IMR-90 (cell line): ENCODE data around the gene ELMO1. TPM values are rescaled to one million over a fixed set of nuclear protein-coding genes. Genes with fewer than 3 reads are reported as not detected.

Experiments used
- ATAC-seq: fragments of 200-7000 bp; cut with Tn5 transposase; 2 replicates; pipeline ENCODE4 v1.9.1; 2020; ENCODE audit warnings: low read depth, mild to moderate bottlenecking, moderate library complexity
- BruUV-seq: library from RNA; stranded (reverse); fragments of 400-500 nt; replicated peaks from 2 replicates; lab custom pipeline; 2021; lab: Mats Ljungman, UMichigan
- CTCF ChIA-PET: fragments of 300-600 bp; formaldehyde crosslinking; extraction: SDS; loops from one replicate; lab custom pipeline; 2021; ENCODE audit warnings: antibody characterized with exemption; lab: Yijun Ruan, JAX
- POLR2A ChIA-PET: fragments of 300-600 bp; sonication (Branson Sonifier 250); formaldehyde crosslinking; loops from one replicate; lab custom pipeline; 2022; ENCODE audit warnings: antibody characterized with exemption; ENCODE audit not compliant: unreplicated experiment; lab: Charles Lee
- DNase-seq: peaks from one replicate; pipeline ENCODE4 v3.0.0; 2013
- H2AFZ ChIP-seq: replicated peaks from 2 replicates; pipeline ENCODE3; 2013; ENCODE audit warnings: low read length, mild to moderate bottlenecking; ENCODE audit not compliant: poor library complexity
- H2AK5ac ChIP-seq: 2 replicates; pipeline ENCODE4 v1.6.1; 2013; ENCODE audit warnings: low read depth, low read length, inconsistent platforms
- H2AK9ac ChIP-seq: replicated peaks from 2 replicates; pipeline ENCODE3; 2013; ENCODE audit warnings: mild to moderate bottlenecking, low read depth, low read length, moderate library complexity; ENCODE audit not compliant: poor library complexity
- H2BK120ac ChIP-seq: 2 replicates; pipeline ENCODE4 v1.6.1; 2013; ENCODE audit warnings: low read depth, low read length, inconsistent platforms
- H2BK15ac ChIP-seq: 3 replicates; pipeline ENCODE4 v1.6.1; 2013; ENCODE audit warnings: low read depth, low read length, inconsistent platforms
- H2BK20ac ChIP-seq: 2 replicates; pipeline ENCODE4 v1.6.1; 2013; ENCODE audit warnings: low read depth, mild to moderate bottlenecking, inconsistent platforms, low read length, moderate library complexity
- H2BK5ac ChIP-seq: 2 replicates; pipeline ENCODE4 v1.6.1; 2013; ENCODE audit warnings: mild to moderate bottlenecking, low read depth, low read length, inconsistent platforms; ENCODE audit not compliant: poor library complexity, severe bottlenecking
- H3K14ac ChIP-seq: replicated peaks from 2 replicates; pipeline ENCODE4 v1.6.1; 2013; ENCODE audit warnings: low read depth, low read length, inconsistent platforms
- H3K18ac ChIP-seq: 2 replicates; pipeline ENCODE4 v1.6.1; 2013; ENCODE audit warnings: low read depth, low read length, control low read depth
- H3K23ac ChIP-seq: 2 replicates; pipeline ENCODE4 v1.6.1; 2013; ENCODE audit warnings: low read depth, low read length, inconsistent platforms
- H3K27ac ChIP-seq: 2 replicates; pipeline ENCODE4 v1.5.1; 2013; ENCODE audit warnings: mild to moderate bottlenecking, control low read depth, low read length; ENCODE audit not compliant: insufficient read depth
- H3K27me3 ChIP-seq: 2 replicates; pipeline ENCODE4 v1.6.1; 2013; ENCODE audit warnings: low read length; ENCODE audit not compliant: control insufficient read depth, insufficient read depth
- H3K36me3 ChIP-seq: 2 replicates; pipeline ENCODE4 v1.6.1; 2013; ENCODE audit warnings: low read length, mixed read lengths; ENCODE audit not compliant: control insufficient read depth, insufficient read depth
- H3K4ac ChIP-seq: 2 replicates; pipeline ENCODE4 v1.6.1; 2013; ENCODE audit warnings: low read depth, low read length, inconsistent platforms
- H3K4me1 ChIP-seq: 2 replicates; pipeline ENCODE4 v1.6.1; 2013; ENCODE audit warnings: low read length, mixed read lengths; ENCODE audit not compliant: control insufficient read depth, insufficient read depth
- H3K4me2 ChIP-seq: 2 replicates; pipeline ENCODE4 v1.6.1; 2013; ENCODE audit warnings: low read depth, mild to moderate bottlenecking, control low read depth, low read length, moderate library complexity
- H3K4me3 ChIP-seq: 2 replicates; pipeline ENCODE4 v1.5.1; 2013; ENCODE audit warnings: low read depth, mild to moderate bottlenecking, control low read depth, low read length, moderate library complexity; ENCODE audit not compliant: insufficient read depth
- H3K56ac ChIP-seq: 2 replicates; pipeline ENCODE4 v1.6.1; 2013; ENCODE audit warnings: low read length, inconsistent platforms; ENCODE audit not compliant: insufficient read depth; ENCODE audit errors: extremely low read depth
- H3K79me1 ChIP-seq, 2 experiments: 2 replicates each; pipeline ENCODE4 v1.6.1; 2013; ENCODE audit warnings: low read length in 2 of 2, inconsistent platforms in 1 of 2, low read depth in 1 of 2
- H3K9ac ChIP-seq: 2 replicates; pipeline ENCODE4 v1.6.1; 2013; ENCODE audit warnings: low read depth, low read length, control low read depth
- H3K9me1 ChIP-seq: 2 replicates; pipeline ENCODE4 v1.6.1; 2013; ENCODE audit warnings: low read length, inconsistent platforms; ENCODE audit not compliant: insufficient read depth
- H3K9me3 ChIP-seq: 2 replicates; pipeline ENCODE4 v1.6.1; 2013; ENCODE audit warnings: low read length; ENCODE audit not compliant: control insufficient read depth, insufficient read depth
- H4K20me1 ChIP-seq: 2 replicates; pipeline ENCODE4 v1.6.1; 2013; ENCODE audit warnings: low read length, inconsistent platforms; ENCODE audit not compliant: insufficient read depth
- H4K5ac ChIP-seq: 2 replicates; pipeline ENCODE4 v1.6.1; 2013; ENCODE audit warnings: mild to moderate bottlenecking, low read depth, low read length, control low read depth
- H4K8ac ChIP-seq, 2 experiments: 2 replicates each; pipeline ENCODE4 v1.6.1; 2013; ENCODE audit warnings: low read depth in 2 of 2, low read length in 2 of 2, control low read depth in 1 of 2, inconsistent platforms in 1 of 2
- H4K91ac ChIP-seq: 2 replicates; pipeline ENCODE4 v1.6.1; 2013; ENCODE audit warnings: low read depth, low read length, inconsistent platforms; ENCODE audit not compliant: insufficient read depth
- SMC3 ChIP-seq: fragments of 150-350 bp; IDR thresholded peaks from 2 replicates; pipeline ENCODE4 v1.6.1; 2016; ENCODE audit warnings: low read depth, mild to moderate bottlenecking, antibody characterized with exemption, low read length, moderate library complexity
- WGBS, 2 experiments: methylation state at CpG; one replicate each; pipeline versions ENCODE4 v1.1.5 to v1.1.7; 2013; ENCODE audit warnings: missing lambda C conversion rate in 2 of 2; ENCODE audit not compliant: insufficient read length in 1 of 2; ENCODE audit errors: extremely low coverage in 2 of 2; 5-methylcytosine and 5-hydroxymethylcytosine counted together
- dilution Hi-C: fragments of 300-500 bp; cut with HindIII; formaldehyde crosslinking; loops from one replicate; pipeline ENCODE4 v1.14.3; 2018; ENCODE audit warnings: low sequenced_read_pairs; ENCODE audit not compliant: unreplicated experiment
- in situ Hi-C: fragments of 300-500 bp; cut with MboI; formaldehyde crosslinking; loops from 3 replicates; pipeline ENCODE4 v1.14.3; 2019; ENCODE audit warnings: low sequenced_read_pairs, inconsistent platforms, mixed read lengths
- intact Hi-C: fragments of 100-400 bp; cut with micrococcal nuclease; formaldehyde crosslinking; loops from 2 replicates; pipeline ENCODE4 v1.10.0; 2022
- polyA plus RNA-seq, 3 experiments: library from polyadenylated mRNA; depleted of rRNA; stranded (reverse); fragments of >200 nt; gene quantifications; 2 replicates each; pipeline ENCODE4 v1.2.3, GENCODE V29; 2012; ENCODE audit warnings: low replicate concordance in 1 of 3
- total RNA-seq: library from RNA; depleted of rRNA; stranded (reverse); fragments of >200 nt; gene quantifications from 2 replicates; pipeline ENCODE4 v1.2.3, GENCODE V29; 2012

Gene ELMO1
- total and polyA plus RNA-seq, 2 of the 4 experiments (the other 2 are of a cell fraction) = 0.03 TPM; not detected in 1

- ATAC-seq = no peak
- Histone ChIP-seq H3K27me3 (no peaks in the 10 kb centered on the region), H2BK15ac (no peak overlapping the region), H3K4me2 (no peak overlapping the region), H3K9me3 (no peaks in the 10 kb centered on the region), H2BK5ac (no peak overlapping the region), H3K79me1 (no peaks in the 10 kb centered on the region), H3K36me3 (no peaks in the 10 kb centered on the region), H3K4me1 (no peaks in the 10 kb centered on the region), H2BK20ac (no peak overlapping the region), H3K27ac (no peak overlapping the region), H4K20me1 (no peaks in the 10 kb centered on the region), H2BK120ac (no peak overlapping the region), H3K14ac (no peak overlapping the region), H4K91ac (no peak overlapping the region), H2AK5ac (no peak overlapping the region), H4K8ac (no peak overlapping the region), H4K5ac (no peak overlapping the region), H3K4ac (no peak overlapping the region), H3K23ac (no peak overlapping the region), H2AFZ (no peak overlapping the region), H3K18ac (no peak overlapping the region), H3K56ac (no peak overlapping the region), H3K9ac (no peak overlapping the region), H2AK9ac (no peak overlapping the region), H3K9me1 (no peaks in the 10 kb centered on the region), H3K4me3 (no peak overlapping the region)
- TF ChIP-seq SMC3 = no peak
- DNase-seq = no peak
- dilution Hi-C loops = no loop called here
- WGBS, 2 experiments = 0% methylated on average over 1 of the region's 4 CpGs; no CpG with 5 or more reads in 1 of the 2 experiments
- intact Hi-C loops = no loop called here
- no TSS peak for BruUV-seq
- CTCF ChIA-PET = no interaction called here
- in situ Hi-C loops = no loop called here
- POLR2A ChIA-PET = no interaction called here
Measured at GRCh38 chr7:36896956-36897590, 551.6 kb downstream of the ELMO1 start.
